GM19239 (cell line): ENCODE measurements around the gene IL25.
"Not testable (repeated sequence)": the region's sequence is repeated elsewhere in the genome, so short reads cannot be mapped to it uniquely, and the experiment has no call there.

Experiments
- DNase-seq: peaks from one replicate; pipeline ENCODE4 v3.0.0; 2011; ENCODE audit warnings: low spot score; ENCODE audit not compliant: insufficient read length
- FAIRE-seq: peaks from 2 replicates; lab custom pipeline; 2011; peaks lifted over from hg19 to GRCh38; lab: Jason Lieb, UNC

The IL25 gene

GRCh38 chr14:23386266-23386657 is 13.7 kb downstream of the IL25 start:
- DNase-seq, FAIRE-seq: not testable (repeated sequence)

- FAIRE-seq, result no peak
- DNase-seq, result no peak
Observed at GRCh38 chr14:23386999-23387398, 14.4 kb downstream of the IL25 start.

- FAIRE-seq, result no peak
- DNase-seq, result no peak
Observed at GRCh38 chr14:23387916-23388882, 15.6 kb downstream of the IL25 start.

- FAIRE-seq (no peak), DNase-seq (no peak)
Observed at GRCh38 chr14:23388996-23389395, 16.4 kb downstream of the IL25 start.

- FAIRE-seq (no peak), DNase-seq (no peak)
Observed at GRCh38 chr14:23389396-23389795, 16.8 kb downstream of the IL25 start.

GRCh38 chr14:23389871-23390270 is 17.3 kb downstream of the IL25 start:
- not testable (repeated sequence) for DNase-seq

GRCh38 chr14:23392613-23393012 is 20.0 kb downstream of the IL25 start:
- FAIRE-seq (no peak), DNase-seq (no peak)

More at GRCh38 chr14:23389871-23390270, 17.3 kb downstream of the IL25 start:
- not testable (repeated sequence) for FAIRE-seq

GRCh38 chr14:23396126-23396525 is 23.5 kb downstream of the IL25 start:
- DNase-seq (no peak), FAIRE-seq (no peak)

- no peak for DNase-seq
- FAIRE-seq, result no peak
Observed at GRCh38 chr14:23396781-23397407, 24.3 kb downstream of the IL25 start.

- FAIRE-seq (no peak), DNase-seq (no peak)
Observed at GRCh38 chr14:23398348-23398747, 25.7 kb downstream of the IL25 start.

GRCh38 chr14:23399136-23399535 is 26.5 kb downstream of the IL25 start:
- FAIRE-seq (no peak), DNase-seq (no peak)

GRCh38 chr14:23399591-23399990 is 27.0 kb downstream of the IL25 start:
- no peak for DNase-seq
- FAIRE-seq, result no peak

GRCh38 chr14:23400496-23401149 is 28.0 kb downstream of the IL25 start:
- not testable (repeated sequence) for DNase-seq, FAIRE-seq

- DNase-seq (no peak), FAIRE-seq (no peak)
Observed at GRCh38 chr14:23401291-23401690, 28.7 kb downstream of the IL25 start.

GRCh38 chr14:23402296-23403138 is 29.9 kb downstream of the IL25 start:
- FAIRE-seq (no peak), DNase-seq (no peak)

GRCh38 chr14:23403139-23403438 is 30.5 kb downstream of the IL25 start:
- FAIRE-seq (no peak), DNase-seq (no peak)

GRCh38 chr14:23403908-23404307 is 31.3 kb downstream of the IL25 start:
- no peak for FAIRE-seq
- no peak for DNase-seq

GRCh38 chr14:23404331-23404900 is 31.8 kb downstream of the IL25 start:
- DNase-seq (no peak), FAIRE-seq (no peak)

GRCh38 chr14:23405096-23405495 is 32.5 kb downstream of the IL25 start:
- no peak for FAIRE-seq

GRCh38 chr14:23405516-23406025 is 33.0 kb downstream of the IL25 start:
- no peak for DNase-seq
- no peak for FAIRE-seq

More at GRCh38 chr14:23405096-23405495, 32.5 kb downstream of the IL25 start:
- DNase-seq, result no peak
